IPS DF 19.7 (cell line): ENCODE results near the gene NBDY.
"Not testable (repeated sequence)": the region's sequence is repeated elsewhere in the genome, so short reads cannot be mapped to it uniquely, and the experiment has no call there.

ENCODE experiments used
- DNase-seq: peaks from one replicate; pipeline ENCODE4 v3.0.0-alpha.2; 2013; ENCODE audit warnings: low read depth, low spot score

The NBDY gene

GRCh38 chrX:56729152-56729850 is at the start of gene NBDY:
NBDY (plus strand) TSS chrX:56729243; CDS start chrX:56729354, 111 bp downstream.
- no peak for DNase-seq

DNA sequence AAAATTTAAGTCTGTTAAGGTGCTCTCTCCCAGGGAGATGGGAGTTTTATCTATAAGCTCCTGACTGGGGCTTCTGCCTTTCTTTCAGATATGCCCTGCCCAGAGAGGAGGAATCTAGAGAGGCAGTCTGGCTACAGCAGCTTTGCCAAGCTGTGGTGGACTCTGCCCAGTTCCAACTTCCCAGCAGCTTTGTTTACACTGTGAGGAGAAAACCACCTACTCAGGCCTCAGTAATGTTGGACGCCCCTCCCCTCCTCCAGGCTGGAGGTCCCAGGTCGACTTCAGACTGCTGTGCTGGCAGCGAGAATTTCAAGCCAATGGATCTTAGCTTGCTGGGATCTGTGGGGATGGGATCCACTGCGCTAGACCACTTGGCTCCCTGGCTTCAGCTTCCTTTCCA is 24.5 kb upstream of the NBDY start:
- DNase-seq = not testable (repeated sequence)

GRCh38 chrX:56726605-56727004 is 2.4 kb upstream of the NBDY start:
- no peak for DNase-seq

DNA sequence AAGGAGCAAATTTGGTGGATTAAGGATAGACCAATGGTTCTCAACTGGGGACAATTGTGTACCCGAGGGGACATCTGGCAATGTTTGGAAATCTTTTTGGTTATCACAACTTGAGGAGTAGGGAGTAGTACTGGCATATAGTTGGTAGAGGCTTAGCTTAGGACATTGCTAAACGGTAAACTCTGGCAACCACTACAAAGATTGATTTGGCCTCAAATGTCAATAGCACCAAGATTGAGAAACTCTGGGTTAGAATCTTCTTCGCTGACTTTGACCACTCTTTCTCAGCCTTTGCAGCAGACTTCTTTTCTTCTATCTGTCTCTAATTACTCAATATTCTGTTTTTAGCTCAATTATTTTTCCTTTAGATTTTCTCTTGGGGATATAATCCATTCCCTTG is 1.5 kb upstream of the NBDY start:
- no peak for DNase-seq

GRCh38 chrX:56728321-56728720 is 722 bp upstream of the NBDY start:
- no peak for DNase-seq

DNA sequence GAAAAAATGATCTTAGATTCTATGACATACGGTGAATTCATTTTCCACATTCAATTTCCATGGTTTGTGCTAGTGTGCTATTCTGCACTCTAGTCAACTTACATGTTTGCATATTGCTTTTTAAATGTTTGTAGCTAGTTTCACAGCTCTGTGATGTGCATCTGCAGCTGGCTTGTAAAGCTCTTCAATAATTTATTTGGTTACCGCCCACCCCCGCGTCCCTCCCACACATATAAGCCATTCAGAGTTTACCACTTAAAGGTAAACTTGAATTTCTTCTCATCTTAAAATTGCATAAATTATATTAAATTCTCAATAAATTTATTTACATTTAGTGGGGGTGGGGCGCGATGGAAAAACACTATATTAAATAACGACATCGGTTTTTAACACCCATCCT is 291 bp upstream of the NBDY start:
- no peak for DNase-seq

- no peak for DNase-seq
Observed at GRCh38 chrX:56733459-56734046, 4.5 kb downstream of the NBDY start.

DNA sequence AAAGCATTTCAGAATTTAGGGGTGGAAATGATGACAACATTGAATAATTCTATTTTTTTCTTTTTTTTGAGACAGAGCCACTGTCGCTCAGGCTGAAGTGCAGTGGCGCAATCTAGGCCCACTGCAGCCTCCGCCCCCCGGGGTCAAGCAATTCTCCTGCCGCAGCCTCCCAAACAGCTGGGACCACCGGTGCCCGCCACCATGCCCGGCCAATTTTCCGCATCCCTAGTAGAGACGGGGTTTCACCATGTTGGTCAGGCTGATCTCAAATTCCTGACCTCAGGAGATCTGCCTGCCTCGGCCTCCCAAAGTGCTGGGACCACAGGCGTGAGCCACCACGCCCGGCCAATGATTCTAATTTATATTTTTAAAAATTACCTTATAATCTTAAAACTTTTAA is 7.2 kb downstream of the NBDY start:
- no peak for DNase-seq

DNA sequence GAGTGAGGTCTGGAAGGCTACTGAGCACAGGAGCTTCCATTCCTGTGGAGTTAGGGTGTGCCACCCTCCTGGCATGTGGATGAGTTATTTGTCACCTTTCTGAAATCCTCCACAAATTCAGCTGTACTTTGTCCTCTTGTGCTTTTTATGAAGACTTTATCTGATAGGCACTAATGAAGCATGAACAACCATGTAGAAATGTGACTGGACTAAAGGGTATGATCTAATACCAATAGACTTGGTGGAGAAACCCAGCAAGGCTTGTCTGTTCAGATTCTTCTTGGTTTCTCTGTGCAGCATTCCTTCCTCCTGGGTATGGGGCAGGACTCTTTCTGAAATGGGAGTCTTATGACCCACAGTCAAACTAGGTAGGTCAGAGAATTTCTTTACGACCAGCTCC is 9.6 kb downstream of the NBDY start:
- DNase-seq = no peak

DNA sequence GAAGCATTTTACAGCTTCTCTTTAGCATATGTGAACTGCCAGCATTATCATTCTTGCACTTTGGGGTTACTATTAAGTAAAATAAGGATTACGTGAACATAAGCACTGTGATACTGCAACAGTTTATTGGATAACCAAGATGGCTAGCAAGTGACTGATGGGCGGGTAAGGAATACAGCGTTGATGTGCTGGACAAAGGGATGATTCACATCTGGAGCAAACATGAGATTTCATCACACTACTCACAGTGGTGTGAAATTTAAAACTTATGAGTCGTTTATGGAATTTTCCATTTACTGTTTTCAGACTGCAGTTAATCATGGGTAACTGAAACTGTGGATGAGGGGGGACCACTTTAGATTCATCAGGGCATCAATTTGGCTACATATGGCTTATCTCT is 16.0 kb downstream of the NBDY start:
- DNase-seq = no peak

GRCh38 chrX:56746996-56747395 is 18.0 kb downstream of the NBDY start:
- DNase-seq = no peak

DNA sequence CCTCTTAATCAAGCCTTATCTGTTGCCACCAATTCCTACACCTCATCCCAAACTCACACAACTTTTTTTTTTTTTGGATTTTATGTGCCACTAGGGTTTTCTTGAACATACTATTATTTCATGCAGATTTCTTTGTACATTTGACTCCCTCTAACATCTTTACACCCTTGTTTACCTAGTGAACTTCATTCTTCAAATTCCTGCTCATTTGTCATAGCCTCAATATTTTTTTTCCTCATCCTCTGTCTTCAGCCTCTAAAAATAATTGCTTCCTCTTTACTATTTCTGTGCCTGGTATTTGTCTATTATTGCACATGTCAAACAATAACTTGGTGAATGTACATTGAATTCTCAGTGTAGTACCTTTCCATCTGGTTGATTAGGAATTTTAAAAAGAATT is 22.0 kb downstream of the NBDY start:
- no peak for DNase-seq

- no peak for DNase-seq
Observed at GRCh38 chrX:56757327-56757726, 28.3 kb downstream of the NBDY start.

DNA sequence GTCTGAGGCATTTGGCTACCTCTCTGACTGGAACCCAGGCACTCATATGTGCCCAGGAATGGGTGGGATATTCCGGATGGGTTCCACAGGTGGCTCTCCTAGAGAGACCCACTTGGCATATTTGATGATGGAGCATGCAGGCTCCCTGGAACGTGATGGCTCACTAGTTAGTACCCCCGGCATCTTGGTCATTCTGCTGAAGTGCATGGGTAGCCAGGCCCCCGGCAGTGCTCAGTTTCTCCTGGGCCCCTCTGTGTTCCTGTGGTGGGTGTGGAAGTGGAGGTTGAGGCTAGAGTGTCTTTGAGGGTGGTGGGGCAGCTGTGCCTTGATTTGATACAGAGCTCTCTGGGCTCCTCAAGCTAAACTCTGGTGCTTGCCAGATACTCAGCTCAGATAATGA is 29.4 kb downstream of the NBDY start:
- DNase-seq = no peak

DNA sequence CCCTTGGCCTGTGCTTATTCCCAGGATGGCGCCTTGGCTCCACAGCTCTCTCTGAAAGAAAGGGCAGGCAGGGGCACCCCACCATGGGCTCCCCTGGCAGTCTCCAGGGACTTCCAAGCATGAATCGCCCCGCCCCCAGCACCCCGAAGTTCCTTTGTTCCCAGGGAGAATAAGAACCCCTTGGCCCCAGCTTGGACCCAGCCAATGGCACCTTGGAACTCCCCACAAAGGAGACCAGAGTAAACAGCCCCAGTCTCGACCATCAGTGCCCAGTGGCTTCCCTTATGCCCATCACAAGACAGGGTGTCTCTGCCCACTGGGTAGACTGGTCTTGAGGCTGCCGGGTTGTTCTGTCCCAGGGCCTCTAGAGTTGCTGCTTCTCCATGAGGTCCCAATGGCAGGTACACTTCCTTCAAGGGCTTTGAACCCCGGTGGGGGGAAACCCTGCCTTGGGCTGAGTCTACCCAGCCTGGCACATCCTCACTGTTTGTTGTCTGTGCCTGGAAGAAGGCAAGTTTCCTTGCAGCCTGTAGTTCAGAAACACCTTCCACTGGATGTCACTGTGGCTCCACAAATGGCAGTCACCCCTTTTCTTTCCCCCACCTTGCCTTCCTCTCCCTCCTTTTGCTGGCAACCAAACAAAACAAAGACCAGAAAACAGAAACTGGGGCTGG is 30.8 kb downstream of the NBDY start:
- no peak for DNase-seq

- DNase-seq = not testable (repeated sequence)
Observed at GRCh38 chrX:56760410-56761124, 31.5 kb downstream of the NBDY start.

- DNase-seq = no peak
Observed at GRCh38 chrX:56761167-56761566, 32.1 kb downstream of the NBDY start.

- no peak for DNase-seq
Observed at GRCh38 chrX:56762220-56762619, 33.2 kb downstream of the NBDY start.

DNA sequence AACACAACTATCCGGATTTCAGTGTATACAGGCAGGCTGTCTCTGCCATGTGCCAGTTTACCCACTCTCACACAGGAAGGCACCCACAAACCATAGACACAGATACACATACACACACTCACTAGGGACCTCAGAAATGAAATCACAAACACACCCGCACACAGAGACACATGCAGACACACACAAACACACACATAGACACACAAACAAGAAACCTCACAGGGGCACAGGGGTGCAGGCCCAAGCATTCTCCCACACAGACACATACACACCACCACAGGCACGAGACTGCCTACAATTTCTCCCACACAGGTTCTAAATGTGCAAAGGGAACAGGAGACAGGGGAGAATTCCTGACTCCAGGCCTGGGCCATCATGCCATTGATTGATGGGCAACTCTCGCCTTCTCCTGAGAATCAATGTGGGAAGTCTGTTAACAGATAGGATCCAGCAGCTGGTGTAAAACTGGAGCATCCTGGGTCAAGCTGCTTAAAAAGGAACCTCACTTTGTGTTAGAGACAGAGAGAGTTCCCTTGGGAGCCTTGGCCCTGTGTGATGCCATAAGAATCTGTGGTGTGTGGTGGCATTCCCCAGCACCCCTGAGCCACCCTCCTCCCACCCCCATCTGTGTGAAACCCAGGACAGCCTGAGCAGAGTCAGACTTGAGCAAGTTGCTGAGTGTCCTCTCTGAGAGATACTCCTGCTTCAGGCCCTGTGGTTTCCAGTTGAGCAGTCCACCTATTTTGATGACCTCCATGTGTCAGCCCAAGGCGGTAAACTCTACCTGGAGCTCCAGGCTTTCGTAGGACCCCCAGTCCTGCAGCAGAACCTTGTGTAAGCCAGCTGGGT is 33.9 kb downstream of the NBDY start:
- DNase-seq = no peak

- no peak for DNase-seq
Observed at GRCh38 chrX:56763556-56764152, 34.6 kb downstream of the NBDY start.
